ENCODE results near the gene NAPB.

- TF ChIP-seq EZH2 (IDR thresholded peaks at IDR 0.05), result no peak
- no peak; the same call in 1 of the 2 replicates for TF ChIP-seq POLR2AphosphoS5 (IDR thresholded peaks at IDR 0.05; ENCODE audit: borderline replicate concordance, low read depth, low read length)
Measured at GRCh38 chr20:23356203-23356602, 65.1 kb downstream of the NAPB start.

Measured in SK-N-MC (cell line).